RWPE1 (cell line): Measurements from ENCODE around the gene CTTNBP2.

Experiments used
- CTCF ChIA-PET: fragments of 350-600 bp; sonication (Branson Sonifier 250); formaldehyde crosslinking; extraction: SDS; loops from one replicate; lab custom pipeline; 2021; lab: Yijun Ruan, JAX
- POLR2A ChIA-PET: fragments of 400-600 bp; formaldehyde crosslinking; extraction: SDS; loops from one replicate; lab custom pipeline; 2020; ENCODE audit warnings: antibody characterized with exemption; ENCODE audit not compliant: low non-redundant PET; lab: Yijun Ruan, JAX
- DNase-seq: peaks from one replicate; pipeline ENCODE4 v3.0.0; 2012; ENCODE audit warnings: low spot score
- H3K27ac ChIP-seq: fragments of 450-650 bp; 2 replicates; pipeline ENCODE4 v1.5.1; 2017
- TF ChIP-seq, protein P1 (sequence below): fragments of 450-650 bp; conservative IDR thresholded peaks from 2 replicates; pipeline ENCODE4 v1.5.1; 2017; ENCODE audit warnings: low read depth, mild to moderate bottlenecking

CTTNBP2 gene

DNA sequence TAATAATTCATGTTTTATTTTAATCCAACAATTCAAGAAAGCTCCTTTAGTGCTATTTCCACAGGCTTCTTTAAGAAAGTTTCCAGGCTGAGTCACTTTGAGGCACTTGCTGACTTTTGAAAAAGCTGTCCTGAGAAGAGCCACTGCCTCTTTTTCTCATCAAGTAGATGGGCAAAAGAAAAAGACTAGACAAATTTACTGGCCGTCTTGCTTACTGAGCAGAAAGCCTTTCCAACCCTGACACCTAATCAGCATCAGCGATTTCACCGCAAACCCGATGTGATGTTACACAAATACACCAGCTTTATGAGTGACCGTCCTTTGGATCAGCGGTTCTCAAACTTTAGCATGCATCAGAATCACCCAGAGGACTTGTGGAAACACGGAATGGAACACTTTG lies 24.3 kb downstream of the CTTNBP2 start:
- CTCF ChIA-PET = no interaction called here
- POLR2A ChIA-PET = no interaction called here
- DNase-seq = no peak
- TF ChIP-seq, protein P1, sequence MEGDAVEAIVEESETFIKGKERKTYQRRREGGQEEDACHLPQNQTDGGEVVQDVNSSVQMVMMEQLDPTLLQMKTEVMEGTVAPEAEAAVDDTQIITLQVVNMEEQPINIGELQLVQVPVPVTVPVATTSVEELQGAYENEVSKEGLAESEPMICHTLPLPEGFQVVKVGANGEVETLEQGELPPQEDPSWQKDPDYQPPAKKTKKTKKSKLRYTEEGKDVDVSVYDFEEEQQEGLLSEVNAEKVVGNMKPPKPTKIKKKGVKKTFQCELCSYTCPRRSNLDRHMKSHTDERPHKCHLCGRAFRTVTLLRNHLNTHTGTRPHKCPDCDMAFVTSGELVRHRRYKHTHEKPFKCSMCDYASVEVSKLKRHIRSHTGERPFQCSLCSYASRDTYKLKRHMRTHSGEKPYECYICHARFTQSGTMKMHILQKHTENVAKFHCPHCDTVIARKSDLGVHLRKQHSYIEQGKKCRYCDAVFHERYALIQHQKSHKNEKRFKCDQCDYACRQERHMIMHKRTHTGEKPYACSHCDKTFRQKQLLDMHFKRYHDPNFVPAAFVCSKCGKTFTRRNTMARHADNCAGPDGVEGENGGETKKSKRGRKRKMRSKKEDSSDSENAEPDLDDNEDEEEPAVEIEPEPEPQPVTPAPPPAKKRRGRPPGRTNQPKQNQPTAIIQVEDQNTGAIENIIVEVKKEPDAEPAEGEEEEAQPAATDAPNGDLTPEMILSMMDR = no peak
- H3K27ac ChIP-seq = no peak overlapping the region

GRCh38 chr7:117844678-117845077 lies 28.6 kb downstream of the CTTNBP2 start:
- no peak for DNase-seq
- POLR2A ChIA-PET = interaction anchor here (0.6 kb wide), 1 partner anchor 56 kb away, joined by 4 read pairs; no protein-coding TSS in a partner anchor
- TF ChIP-seq, protein P1 = no peak
- H3K27ac ChIP-seq = no peak overlapping the region
- CTCF ChIA-PET = no interaction called here

- H3K27ac ChIP-seq = no peak overlapping the region
- TF ChIP-seq, protein P1 = no peak
- no peak for DNase-seq
- CTCF ChIA-PET = no interaction called here
- POLR2A ChIA-PET = no interaction called here
Observed at GRCh38 chr7:117841611-117842010, 31.6 kb downstream of the CTTNBP2 start.

- TF ChIP-seq, protein P1 = no peak
- ChIA-PET POLR2A (no interaction called here), CTCF (no interaction called here)
- no peak overlapping the region for H3K27ac ChIP-seq
- no peak for DNase-seq
Observed at GRCh38 chr7:117841011-117841410, 32.2 kb downstream of the CTTNBP2 start.

DNA sequence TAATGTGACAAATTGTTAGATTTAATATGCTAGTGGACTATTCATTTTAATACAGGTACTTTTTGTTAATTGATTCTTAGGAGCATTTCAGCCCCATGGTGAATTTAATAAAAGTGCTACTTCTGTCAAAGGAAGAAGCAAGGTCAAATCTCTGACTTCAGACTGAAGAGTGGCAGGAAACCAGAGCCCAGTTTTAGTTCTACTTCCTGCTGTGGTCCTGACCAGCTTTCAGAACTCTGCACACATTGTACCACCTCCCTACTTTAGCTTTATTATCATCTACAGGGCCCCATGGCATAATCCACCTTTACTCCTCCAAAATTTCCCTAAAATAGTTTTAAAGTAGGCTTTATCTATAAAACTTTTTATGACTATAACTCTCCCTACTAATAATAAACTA lies 33.7 kb downstream of the CTTNBP2 start:
- ChIA-PET CTCF (no interaction called here), POLR2A (no interaction called here)
- no peak for DNase-seq
- no peak overlapping the region for H3K27ac ChIP-seq
- TF ChIP-seq, protein P1 = no peak

DNA sequence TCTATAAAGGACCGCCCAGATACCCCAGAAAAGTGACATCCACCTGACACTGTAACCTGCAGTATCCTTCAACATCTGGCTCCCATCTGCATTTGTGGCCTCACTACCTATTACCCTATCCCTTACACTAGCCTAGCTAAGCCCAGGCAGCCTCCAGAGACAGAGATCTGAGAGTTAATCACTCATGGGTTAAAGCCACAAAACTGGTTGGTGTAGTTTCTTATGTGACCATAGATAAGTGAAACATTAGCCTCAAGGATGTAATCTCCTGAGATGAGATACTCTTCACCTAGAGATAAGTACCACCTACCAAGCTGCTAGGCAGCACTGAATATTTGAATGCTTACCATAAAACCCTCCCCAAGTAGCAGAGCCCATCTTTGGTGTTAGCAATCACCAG lies 35.4 kb downstream of the CTTNBP2 start:
- POLR2A ChIA-PET = no interaction called here
- DNase-seq = no peak

More for the DNA sequence above, 35.4 kb downstream of the CTTNBP2 start:
- H3K27ac ChIP-seq = no peak overlapping the region
- TF ChIP-seq, protein P1 = no peak
- CTCF ChIA-PET = interaction anchor here (0.6 kb wide), 1 partner anchor 75 kb away, joined by 3 read pairs; no protein-coding TSS in a partner anchor
